ENCODE data around the gene KBTBD13. TPM values are rescaled to one million over a fixed set of nuclear protein-coding genes. Genes with fewer than 3 reads are reported as not detected.

The KBTBD13 gene
- total RNA-seq, 4 donors from 2014 or later, result 0.46 to 1.4 (median 1.1) TPM

- Histone ChIP-seq H3K36me3 (peaks cover 0 to 68% of the 10 kb centered on the region in 2 donors), H3K4me1 (no peaks in the 10 kb centered on the region), H3K27ac (no peak overlapping the region), H3K4me3 (no peak overlapping the region), H3K27me3 (no peaks in the 10 kb centered on the region), H3K9me3 (no peaks in the 10 kb centered on the region)
- intact Hi-C loops (cut with DNase I; ENCODE audit: low total_unique reads), result loop anchor here (1.0 kb wide), 1 partner anchor 48 kb away; no protein-coding TSS in a partner anchor
- in situ Hi-C loops (cut with MboI; ENCODE audit: low sequenced_read_pairs in 4 of 4), result no loop called here
- DNase-seq, result no peak
- no peak for ATAC-seq
- TF ChIP-seq, protein P1, sequence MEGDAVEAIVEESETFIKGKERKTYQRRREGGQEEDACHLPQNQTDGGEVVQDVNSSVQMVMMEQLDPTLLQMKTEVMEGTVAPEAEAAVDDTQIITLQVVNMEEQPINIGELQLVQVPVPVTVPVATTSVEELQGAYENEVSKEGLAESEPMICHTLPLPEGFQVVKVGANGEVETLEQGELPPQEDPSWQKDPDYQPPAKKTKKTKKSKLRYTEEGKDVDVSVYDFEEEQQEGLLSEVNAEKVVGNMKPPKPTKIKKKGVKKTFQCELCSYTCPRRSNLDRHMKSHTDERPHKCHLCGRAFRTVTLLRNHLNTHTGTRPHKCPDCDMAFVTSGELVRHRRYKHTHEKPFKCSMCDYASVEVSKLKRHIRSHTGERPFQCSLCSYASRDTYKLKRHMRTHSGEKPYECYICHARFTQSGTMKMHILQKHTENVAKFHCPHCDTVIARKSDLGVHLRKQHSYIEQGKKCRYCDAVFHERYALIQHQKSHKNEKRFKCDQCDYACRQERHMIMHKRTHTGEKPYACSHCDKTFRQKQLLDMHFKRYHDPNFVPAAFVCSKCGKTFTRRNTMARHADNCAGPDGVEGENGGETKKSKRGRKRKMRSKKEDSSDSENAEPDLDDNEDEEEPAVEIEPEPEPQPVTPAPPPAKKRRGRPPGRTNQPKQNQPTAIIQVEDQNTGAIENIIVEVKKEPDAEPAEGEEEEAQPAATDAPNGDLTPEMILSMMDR (IDR thresholded peaks at IDR 0.05 in 4 of 5, conservative IDR thresholded peaks at IDR 0.05 in 1 of 5), result peak in 1 of 5 experiments; percentile 17
- TF ChIP-seq POLR2A (IDR thresholded peaks at IDR 0.05), result no peak
Observed at GRCh38 chr15:65101891-65102708, 25.6 kb downstream of the KBTBD13 start.

DNA sequence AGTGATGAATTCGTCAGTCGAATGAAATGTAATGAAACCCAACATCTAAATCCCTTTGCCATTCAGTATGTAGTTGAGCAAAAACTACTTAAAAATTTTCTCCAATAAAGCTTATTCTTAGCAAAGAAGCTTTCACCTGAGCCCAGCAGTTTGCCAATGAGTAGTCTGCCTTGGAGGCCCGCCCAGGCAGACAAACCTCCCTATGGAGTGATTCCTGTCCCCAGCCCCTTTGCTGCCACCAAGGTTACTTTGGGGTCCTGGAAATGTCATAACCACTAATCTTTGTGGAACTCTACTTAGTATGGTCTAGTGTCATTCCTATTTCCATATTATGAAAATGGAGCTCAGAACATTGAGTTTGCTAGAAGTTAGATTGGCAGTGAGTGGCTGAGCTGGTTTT is 26.4 kb downstream of the KBTBD13 start:
- intact Hi-C loops (cut with DNase I; ENCODE audit: low total_unique reads), result no loop called here
- Histone ChIP-seq H3K36me3 (peaks cover 0 to 61% of the 10 kb centered on the region in 2 donors), H3K9me3 (no peaks in the 10 kb centered on the region), H3K27ac (no peak overlapping the region), H3K4me1 (no peaks in the 10 kb centered on the region), H3K4me3 (no peak overlapping the region), H3K27me3 (no peaks in the 10 kb centered on the region)
- ATAC-seq, result no peak
- in situ Hi-C loops (cut with MboI; ENCODE audit: low sequenced_read_pairs in 4 of 4), result no loop called here
- DNase-seq, result no peak
- TF ChIP-seq POLR2A (IDR thresholded peaks at IDR 0.05), result no peak
- TF ChIP-seq, protein P1 (IDR thresholded peaks at IDR 0.05 in 4 of 5, conservative IDR thresholded peaks at IDR 0.05 in 1 of 5), result no peak

DNA sequence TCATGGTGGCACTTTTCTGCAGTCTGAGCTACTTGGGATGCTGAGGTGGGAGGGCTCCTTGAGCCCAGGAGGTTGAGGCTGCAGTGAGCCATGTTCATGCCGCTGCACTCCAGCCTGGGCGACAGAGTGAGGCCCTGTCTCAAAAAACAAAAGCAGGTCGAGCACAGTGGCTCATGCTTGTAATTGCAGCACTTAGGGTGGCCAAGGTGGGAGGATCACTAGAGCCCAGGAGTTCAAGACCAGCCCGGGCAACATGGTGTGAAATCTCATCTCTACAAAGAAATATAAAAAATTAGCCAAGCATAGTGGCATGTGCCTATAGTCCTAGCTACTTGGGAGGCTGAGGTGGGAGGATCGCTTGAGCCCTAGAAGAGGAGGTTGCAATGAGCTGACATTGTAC is 28.5 kb downstream of the KBTBD13 start:
- no peak for TF ChIP-seq POLR2A (IDR thresholded peaks at IDR 0.05)
- peaks cover 0 to 41% of the 10 kb centered on the region in 2 donors for H3K36me3 ChIP-seq
- intact Hi-C loops (cut with DNase I; ENCODE audit: low total_unique reads) (no loop called here), in situ Hi-C loops (cut with MboI; ENCODE audit: low sequenced_read_pairs in 4 of 4) (no loop called here)
- no peaks in the 10 kb centered on the region for H3K4me1 ChIP-seq
- no peaks in the 10 kb centered on the region for H3K27me3 ChIP-seq
- no peak for DNase-seq
- no peak overlapping the region for H3K27ac ChIP-seq
- H3K9me3 ChIP-seq, result no peaks in the 10 kb centered on the region
- no peak overlapping the region for H3K4me3 ChIP-seq
- ATAC-seq, result no peak

DNA sequence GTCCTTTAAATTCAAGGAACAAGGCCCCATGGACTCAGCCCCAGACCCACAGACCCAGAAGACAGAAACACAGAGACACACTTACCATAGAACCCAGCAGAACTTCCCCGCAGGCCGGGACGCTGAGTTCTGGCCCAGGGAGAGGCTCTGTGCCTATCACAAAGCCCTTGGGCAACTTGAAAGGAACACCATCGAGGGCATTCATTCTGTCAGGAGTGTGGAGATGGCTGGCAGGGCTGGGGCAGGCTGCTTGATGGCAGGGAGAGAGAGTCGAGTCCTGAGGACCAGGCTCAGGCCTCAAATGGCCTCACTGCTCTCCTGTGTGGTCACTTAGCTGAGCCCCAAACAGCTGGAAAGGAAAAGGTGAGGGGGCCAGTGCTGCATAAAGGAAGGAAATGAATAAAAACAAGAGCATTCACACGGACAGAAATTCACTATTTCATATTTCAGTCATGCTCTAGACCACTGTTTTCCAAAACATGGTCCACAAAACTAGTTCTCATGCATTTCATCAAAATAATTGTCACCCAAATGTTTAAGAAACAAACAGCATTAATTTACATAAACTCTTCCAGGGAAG is 29.6 kb downstream of the KBTBD13 start:
- DNase-seq (no peak), ATAC-seq (no peak)
- intact Hi-C loops (cut with DNase I; ENCODE audit: low total_unique reads), result no loop called here
- no peaks in the 10 kb centered on the region for H3K27me3 ChIP-seq
- H3K4me3 ChIP-seq, result no peak overlapping the region
- no peaks in the 10 kb centered on the region for H3K4me1 ChIP-seq
- H3K27ac ChIP-seq, result no peak overlapping the region
- peaks cover 0 to 31% of the 10 kb centered on the region in 2 donors for H3K36me3 ChIP-seq
- H3K9me3 ChIP-seq, result no peaks in the 10 kb centered on the region
- TF ChIP-seq, protein P1 (IDR thresholded peaks at IDR 0.05 in 4 of 5, conservative IDR thresholded peaks at IDR 0.05 in 1 of 5), result no peak
- TF ChIP-seq POLR2A (IDR thresholded peaks at IDR 0.05), result no peak
- in situ Hi-C loops (cut with MboI; ENCODE audit: low sequenced_read_pairs in 4 of 4), result no loop called here

- no peaks in the 10 kb centered on the region for H3K9me3 ChIP-seq
- ATAC-seq, result no peak
- peaks cover 0 to 25% of the 10 kb centered on the region in 2 donors for H3K36me3 ChIP-seq
Observed at GRCh38 chr15:65110676-65111292, 34.2 kb downstream of the KBTBD13 start.

More at GRCh38 chr15:65110676-65111292, 34.2 kb downstream of the KBTBD13 start:
- Histone ChIP-seq H3K4me3 (no peak overlapping the region), H3K4me1 (peaks cover 0 to 12% of the 10 kb centered on the region in 2 donors), H3K27me3 (no peaks in the 10 kb centered on the region), H3K27ac (no peak overlapping the region)
- TF ChIP-seq, protein P1 (IDR thresholded peaks at IDR 0.05 in 4 of 5, conservative IDR thresholded peaks at IDR 0.05 in 1 of 5), result no peak
- no peak for TF ChIP-seq POLR2A (IDR thresholded peaks at IDR 0.05)
- in situ Hi-C loops (cut with MboI; ENCODE audit: low sequenced_read_pairs in 4 of 4) (no loop called here), intact Hi-C loops (cut with DNase I; ENCODE audit: low total_unique reads) (no loop called here)
- DNase-seq, result no peak

All from gastrocnemius medialis (tissue), 4 donors.